Neural cell (in vitro differentiated cells): Measurements from ENCODE around the gene CYB5R3.
"Not testable (repeated sequence)": the region's sequence is repeated elsewhere in the genome, so short reads cannot be mapped to it uniquely, and the experiment has no call there.

Experiments used
- CTCF ChIP-seq: fragments of 450-650 bp; IDR thresholded peaks from 2 replicates; pipeline ENCODE4 v1.5.1; 2014; ENCODE audit warnings: antibody characterized with exemption, mild to moderate bottlenecking, moderate library complexity; ENCODE audit not compliant: poor library complexity, severe bottlenecking
- EZH2 ChIP-seq: fragments of 200-600, 300-800 bp; shearing (Covaris generic), sonication (generic); IDR thresholded peaks from 2 replicates; pipeline ENCODE4 v1.6.1; 2014; ENCODE audit warnings: antibody characterized with exemption, low read length, borderline replicate concordance, mild to moderate bottlenecking; ENCODE audit not compliant: insufficient read depth, poor library complexity, severe bottlenecking
- POLR2AphosphoS5 ChIP-seq: IDR thresholded peaks from 2 replicates; pipeline ENCODE4 v1.6.1; 2012
- RAD21 ChIP-seq: fragments of 450-650 bp; conservative IDR thresholded peaks from 2 replicates; pipeline ENCODE4 v1.6.1; 2014; ENCODE audit warnings: antibody characterized with exemption, mild to moderate bottlenecking, moderate library complexity
- REST ChIP-seq: IDR thresholded peaks from 2 replicates; pipeline ENCODE4 v1.6.1; 2012; ENCODE audit warnings: borderline replicate concordance

DNA sequence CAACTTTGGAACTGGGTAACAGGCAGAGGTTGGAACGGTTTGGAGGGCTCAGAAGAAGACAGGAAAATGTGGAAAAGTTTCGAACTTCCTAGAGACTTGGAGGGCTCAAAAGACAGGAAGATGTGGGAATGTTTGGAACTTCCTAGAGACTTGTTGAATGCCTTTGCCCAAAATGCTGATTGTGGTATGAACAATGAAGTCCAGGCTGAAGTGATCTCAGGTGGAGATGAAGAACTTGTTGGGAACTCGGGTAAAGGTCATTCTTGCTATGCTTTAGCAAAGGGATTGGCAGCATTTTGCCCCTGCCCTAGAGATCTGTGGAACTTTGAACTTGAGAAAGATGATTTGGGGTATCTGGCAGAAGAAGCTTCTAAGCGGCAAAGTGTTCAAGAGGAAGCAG is 28.7 kb upstream of the CYB5R3 start:
- TF ChIP-seq CTCF, REST, POLR2AphosphoS5, EZH2, RAD21: not testable (repeated sequence)
